ENCODE data around the gene DUSP22. TPM values are rescaled to one million over a fixed set of nuclear protein-coding genes. Genes with fewer than 3 reads are reported as not detected.

The DUSP22 gene
- total and polyA plus RNA-seq, 2 donors (not counting 1 experiment from before 2014, with no cell fraction given), result 117 to 133 TPM

DNA sequence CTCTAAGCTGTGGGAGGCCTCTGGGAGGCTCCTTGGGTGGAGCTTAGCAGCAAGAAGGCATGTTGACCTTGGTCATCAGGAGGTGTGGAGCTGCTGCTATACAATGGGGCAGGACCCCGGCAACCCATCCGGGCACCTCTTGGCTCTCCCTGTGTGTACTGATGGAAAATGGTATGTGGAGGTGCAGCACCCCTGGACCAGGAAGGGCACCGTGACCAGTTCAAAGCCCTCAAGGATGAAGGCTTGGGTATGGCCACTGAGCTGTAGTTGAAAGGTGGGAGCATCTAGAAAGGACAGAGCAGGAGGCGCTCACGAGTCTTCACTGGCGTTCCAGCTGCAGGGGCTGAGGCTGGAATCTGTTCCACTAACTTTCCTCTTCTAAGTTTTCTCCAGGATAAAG lies 92.6 kb downstream of the DUSP22 start:
- ChIA-PET CTCF (interaction anchor here (1.0 kb wide), 1 partner anchor 167 kb away, joined by 3 read pairs; no protein-coding TSS in a partner anchor), POLR2A (interaction anchor here (0.6 kb wide), 1 partner anchor 92 kb away, joined by 4 read pairs; no protein-coding TSS in a partner anchor)
- Histone ChIP-seq H3K79me2 (ENCODE audit: control insufficient read depth, insufficient read depth, low read length) (no peaks in the 10 kb centered on the region), H3K9ac (ENCODE audit: low read length) (no peak overlapping the region), H3K27ac (ENCODE audit: low read length in 2 of 2) (no peak overlapping the region), H3K9me3 (ENCODE audit: control extremely low read depth in 1 of 3, control insufficient read depth in 2 of 3, insufficient read depth in 1 of 3, low read length in 2 of 3) (peaks cover 0 to 16% (median 0%) of the 10 kb centered on the region in 3 donors), H3K27me3 (replicated peaks in 1 of 4; ENCODE audit: control extremely low read depth in 1 of 4, control insufficient read depth in 3 of 4, insufficient read depth in 4 of 4, low read length in 3 of 4) (no peaks in the 10 kb centered on the region), H3K4me2 (replicated peaks; ENCODE audit: low read depth, low read length, poor library complexity, severe bottlenecking) (no peak overlapping the region), H2AFZ (ENCODE audit: insufficient read depth, low read depth, low read length, poor library complexity, severe bottlenecking) (no peak overlapping the region), H3K4me1 (ENCODE audit: control insufficient read depth in 2 of 2, insufficient read depth in 2 of 2, low read length in 2 of 2) (peaks cover 9 to 16% of the 10 kb centered on the region in 2 donors), H3K4me3 (ENCODE audit: control extremely low read depth in 1 of 5, extremely low read depth in 1 of 5, insufficient read depth in 1 of 5, low read depth in 2 of 5, low read length in 4 of 5) (no peak overlapping the region), H4K20me1 (ENCODE audit: control insufficient read depth, insufficient read depth, low read length, poor library complexity, severe bottlenecking) (no peaks in the 10 kb centered on the region), H3K36me3 (replicated peaks in 1 of 2; ENCODE audit: control extremely low read depth in 1 of 2, control insufficient read depth in 1 of 2, extremely low read depth in 1 of 2, insufficient read depth in 2 of 2, low read length in 1 of 2) (no peaks in the 10 kb centered on the region)
- Mint-ChIP-seq H3K4me1 (peaks cover 17% of the 10 kb centered on the region), H3K27ac (no peak overlapping the region), H3K4me3 (no peak overlapping the region), H3K27me3 (no peaks in the 10 kb centered on the region), H3K9me3 (ENCODE audit: insufficient read depth) (no peaks in the 10 kb centered on the region)
- no peak for DNase-seq
- ATAC-seq (ENCODE audit: low read depth), result no peak
- intact Hi-C loops (cut with micrococcal nuclease), result no loop called here
- no peak for TF ChIP-seq CTCF (IDR thresholded peaks at IDR 0.05)
- TF ChIP-seq EZH2 (IDR thresholded peaks at IDR 0.05; ENCODE audit: borderline replicate concordance, insufficient read depth, low read depth, low read length, poor library complexity, severe bottlenecking), result no peak
- 97% methylated on average over 3 of the region's 6 CpGs for WGBS (ENCODE audit: insufficient coverage)

DNA sequence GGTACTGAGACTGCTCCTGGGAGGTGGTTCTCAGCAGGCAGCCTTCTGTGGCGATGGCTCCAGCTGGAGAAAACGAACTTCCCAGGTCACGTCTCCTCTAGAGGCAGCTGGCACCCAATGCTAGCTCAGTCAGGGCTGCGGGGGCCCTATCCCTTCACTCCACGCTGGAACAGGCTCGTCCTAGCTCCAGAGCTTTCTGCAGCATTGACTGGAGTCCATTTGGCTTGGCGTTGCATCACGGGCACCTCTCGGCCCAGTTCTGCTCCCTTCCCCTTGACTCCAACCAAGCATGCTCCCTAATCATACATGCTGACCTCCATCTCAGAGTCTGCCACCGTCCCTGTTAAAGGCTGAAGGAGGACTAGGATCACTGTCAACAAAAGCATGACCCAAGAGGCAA lies 93.3 kb downstream of the DUSP22 start:
- DNase-seq, result no peak
- H4K20me1 ChIP-seq (ENCODE audit: control insufficient read depth, insufficient read depth, low read length, poor library complexity, severe bottlenecking), result no peaks in the 10 kb centered on the region
- H3K4me3 ChIP-seq (ENCODE audit: control extremely low read depth in 1 of 5, extremely low read depth in 1 of 5, insufficient read depth in 1 of 5, low read depth in 2 of 5, low read length in 4 of 5), result no peak overlapping the region
- no peaks in the 10 kb centered on the region for H3K79me2 ChIP-seq (ENCODE audit: control insufficient read depth, insufficient read depth, low read length)
- peaks cover 11 to 14% of the 10 kb centered on the region in 2 donors for H3K4me1 ChIP-seq (ENCODE audit: control insufficient read depth in 2 of 2, insufficient read depth in 2 of 2, low read length in 2 of 2)
- Mint-ChIP-seq H3K9me3 (ENCODE audit: insufficient read depth) (no peaks in the 10 kb centered on the region), H3K27ac (no peak overlapping the region), H3K4me1 (peaks cover 19% of the 10 kb centered on the region), H3K27me3 (no peaks in the 10 kb centered on the region), H3K4me3 (no peak overlapping the region)
- no peaks in the 10 kb centered on the region for H3K36me3 ChIP-seq (replicated peaks in 1 of 2; ENCODE audit: control extremely low read depth in 1 of 2, control insufficient read depth in 1 of 2, extremely low read depth in 1 of 2, insufficient read depth in 2 of 2, low read length in 1 of 2)
- H3K4me2 ChIP-seq (replicated peaks; ENCODE audit: low read depth, low read length, poor library complexity, severe bottlenecking), result no peak overlapping the region
- H3K27ac ChIP-seq (ENCODE audit: low read length in 2 of 2), result no peak overlapping the region
- no peak overlapping the region for H2AFZ ChIP-seq (ENCODE audit: insufficient read depth, low read depth, low read length, poor library complexity, severe bottlenecking)
- no peak for ATAC-seq (ENCODE audit: low read depth)
- 97% methylated on average over 10 of the region's 10 CpGs for WGBS (ENCODE audit: insufficient coverage)
- TF ChIP-seq EZH2 (IDR thresholded peaks at IDR 0.05; ENCODE audit: borderline replicate concordance, insufficient read depth, low read depth, low read length, poor library complexity, severe bottlenecking), result no peak
- ChIA-PET POLR2A (no interaction called here), CTCF (no interaction called here)
- H3K9ac ChIP-seq (ENCODE audit: low read length), result no peak overlapping the region
- intact Hi-C loops (cut with micrococcal nuclease), result no loop called here
- peaks cover 0 to 9% (median 0%) of the 10 kb centered on the region in 3 donors for H3K9me3 ChIP-seq (ENCODE audit: control extremely low read depth in 1 of 3, control insufficient read depth in 2 of 3, insufficient read depth in 1 of 3, low read length in 2 of 3)
- no peaks in the 10 kb centered on the region for H3K27me3 ChIP-seq (replicated peaks in 1 of 4; ENCODE audit: control extremely low read depth in 1 of 4, control insufficient read depth in 3 of 4, insufficient read depth in 4 of 4, low read length in 3 of 4)
